Right cardiac atrium (tissue), 5 donors: ENCODE data around the gene LOXL1. TPM values are rescaled to one million over a fixed set of nuclear protein-coding genes. Genes with fewer than 3 reads are reported as not detected.
A peak's percentile ranks its signal among the peaks of the same experiment; 100 is the strongest.
"Not testable (repeated sequence)": the region's sequence is repeated elsewhere in the genome, so short reads cannot be mapped to it uniquely, and the experiment has no call there.

ENCODE experiments used
- ATAC-seq, 2 donors: fragments of 200-7000 bp; cut with Tn5 transposase; one replicate each; pipeline versions ENCODE4 v1.8.0 to v1.9.1; 2020; ENCODE audit warnings: moderate library complexity in 2 of 2, mild to moderate bottlenecking in 1 of 2
- DNase-seq, 3 donors: peaks; one replicate each; pipeline ENCODE4 v3.0.0-alpha.2; 2020
- H3K27ac ChIP-seq: one replicate; pipeline ENCODE4 v1.5.1; 2013; ENCODE audit warnings: mild to moderate bottlenecking, low read length, control low read depth, moderate library complexity
- H3K27me3 ChIP-seq: one replicate; pipeline ENCODE4 v1.6.1; 2013; ENCODE audit not compliant: control insufficient read depth, insufficient read depth
- H3K4me1 ChIP-seq: one replicate; pipeline ENCODE4 v1.6.1; 2013; ENCODE audit warnings: low read length; ENCODE audit not compliant: control insufficient read depth, insufficient read depth
- H3K4me3 ChIP-seq: one replicate; pipeline ENCODE4 v1.5.1; 2013; ENCODE audit warnings: low read length, control low read depth
- H3K9me3 ChIP-seq: one replicate; pipeline ENCODE4 v1.6.1; 2013; ENCODE audit warnings: low read length; ENCODE audit not compliant: control insufficient read depth
- WGBS: extraction: QIAGEN DNeasy Blood & Tissue Kit; methylation state at CpG from one replicate; pipeline ENCODE4 v1.1.7; 2013; 5-methylcytosine and 5-hydroxymethylcytosine counted together
- intact Hi-C, 4 donors: fragments of 100-400 bp; cut with DNase I; formaldehyde crosslinking; loops; one replicate each; pipeline versions ENCODE4 v1.11.0 to v1.14.0; 2022 to 2023
- polyA plus RNA-seq: library from polyadenylated mRNA; stranded (reverse); fragments of 200-250 nt; gene quantifications from one replicate; pipeline ENCODE4 v1.2.3, GENCODE V29; 2013
- total RNA-seq, 4 donors: library from RNA; stranded (reverse); fragmentation: NEBNext Ultra II Directional; extraction: Animal tissue kit (Norgen Biotek cat#: 25700); gene quantifications; one replicate each; pipeline ENCODE4 v1.2.1, GENCODE V29; 2021
- donor health status: healthy with polysubstance abuse.
- donor health status: DM: no; HTN: yes; CAD: no.
- donor health status: DM: no; HTN: no; CAD: no.
- donor health status: DM: no; HTN: yes; CAD: no; lungs with severe emphysema.
- donor health status: DM: yes; HTN: yes; CAD: no.

LOXL1 gene
- total and polyA plus RNA-seq, 5 donors: 17.4 to 41.0 (median 19.6) TPM

DNA sequence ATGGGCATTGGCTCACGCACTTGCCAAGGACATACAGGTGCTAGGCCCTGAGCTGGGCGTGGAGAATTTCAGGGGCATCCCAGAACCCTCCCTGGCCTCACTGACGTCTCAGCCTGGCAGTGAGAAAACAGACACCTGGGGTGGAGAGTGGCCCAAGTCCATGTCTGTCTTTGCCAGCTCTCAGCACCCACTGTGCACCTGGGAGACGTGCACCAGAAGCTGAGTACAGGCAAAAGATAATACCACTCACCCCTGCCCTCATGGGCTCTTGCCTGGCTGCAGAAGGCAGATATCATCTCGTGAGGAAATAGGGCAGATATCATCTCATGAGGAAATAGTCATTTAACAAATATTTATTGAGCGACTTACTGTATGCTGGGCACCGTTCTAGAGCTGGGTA lies 8.0 kb downstream of the LOXL1 start:
- intact Hi-C loops: no loop called here
- Histone ChIP-seq H3K27me3 (no peaks in the 10 kb centered on the region), H3K4me3 (no peak overlapping the region), H3K4me1 (peaks cover 10% of the 10 kb centered on the region), H3K9me3 (no peaks in the 10 kb centered on the region), H3K27ac (no peak overlapping the region)
- peak in 1 of 3 donors; percentile 4 for DNase-seq
- 68% methylated on average over 7 of the region's 7 CpGs for WGBS
- no peak for ATAC-seq

DNA sequence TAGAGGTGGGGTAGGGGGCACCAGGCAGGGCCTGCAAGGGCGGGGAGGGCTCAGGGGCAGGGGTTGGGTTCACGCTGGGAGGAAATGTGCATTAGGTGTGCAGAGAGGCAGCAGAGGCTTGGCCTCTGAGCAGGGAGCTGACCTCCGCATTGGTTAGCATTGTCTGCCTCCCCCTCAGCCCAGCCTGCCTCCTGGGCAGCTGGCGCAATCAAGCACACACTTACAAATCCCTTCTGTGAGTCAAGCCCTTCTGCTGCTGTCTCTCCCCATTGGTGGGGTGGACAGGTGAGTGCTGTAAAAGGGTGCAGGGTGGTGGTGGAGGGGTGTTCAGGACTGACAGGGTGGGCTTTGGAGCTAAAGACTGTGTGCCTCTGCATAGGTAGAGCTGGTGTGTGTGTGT lies 9.3 kb downstream of the LOXL1 start:
- Histone ChIP-seq H3K4me3 (no peak overlapping the region), H3K27me3 (no peaks in the 10 kb centered on the region), H3K9me3 (no peaks in the 10 kb centered on the region), H3K4me1 (peaks cover 10% of the 10 kb centered on the region), H3K27ac (no peak overlapping the region)
- intact Hi-C loops: no loop called here
- DNase-seq (peak in 1 of 3 donors; percentile 25), ATAC-seq (no peak)
- WGBS: 88% methylated on average over 4 of the region's 4 CpGs

DNA sequence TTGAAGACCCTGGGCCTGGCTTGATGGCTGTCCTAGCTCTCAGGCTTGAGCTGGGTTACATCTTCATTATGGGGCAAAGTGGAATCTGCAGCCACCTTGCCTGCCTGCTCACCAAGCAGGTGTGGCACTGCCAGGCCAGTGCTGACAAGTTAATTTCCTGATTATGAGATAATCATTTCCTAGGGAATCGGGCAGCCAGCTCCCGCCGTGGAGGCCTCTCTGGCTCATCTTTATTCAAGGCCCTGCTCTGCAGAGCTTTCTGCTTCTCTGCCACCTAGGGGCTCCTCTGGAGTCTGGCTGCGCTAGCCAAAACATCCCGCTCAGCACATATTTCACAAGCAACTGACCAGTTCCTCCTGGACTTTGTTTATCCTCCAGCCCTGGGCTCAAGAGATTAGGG lies 9.9 kb downstream of the LOXL1 start:
- DNase-seq: peak in 1 of 3 donors; percentile 73
- Histone ChIP-seq H3K4me1 (peaks cover 15% of the 10 kb centered on the region), H3K9me3 (no peaks in the 10 kb centered on the region), H3K27ac (no peak overlapping the region), H3K27me3 (no peaks in the 10 kb centered on the region), H3K4me3 (no peak overlapping the region)
- ATAC-seq: peak in 1 of 2 donors; percentile 18
- intact Hi-C loops: no loop called here
- 32% methylated on average over 5 of the region's 5 CpGs for WGBS

DNA sequence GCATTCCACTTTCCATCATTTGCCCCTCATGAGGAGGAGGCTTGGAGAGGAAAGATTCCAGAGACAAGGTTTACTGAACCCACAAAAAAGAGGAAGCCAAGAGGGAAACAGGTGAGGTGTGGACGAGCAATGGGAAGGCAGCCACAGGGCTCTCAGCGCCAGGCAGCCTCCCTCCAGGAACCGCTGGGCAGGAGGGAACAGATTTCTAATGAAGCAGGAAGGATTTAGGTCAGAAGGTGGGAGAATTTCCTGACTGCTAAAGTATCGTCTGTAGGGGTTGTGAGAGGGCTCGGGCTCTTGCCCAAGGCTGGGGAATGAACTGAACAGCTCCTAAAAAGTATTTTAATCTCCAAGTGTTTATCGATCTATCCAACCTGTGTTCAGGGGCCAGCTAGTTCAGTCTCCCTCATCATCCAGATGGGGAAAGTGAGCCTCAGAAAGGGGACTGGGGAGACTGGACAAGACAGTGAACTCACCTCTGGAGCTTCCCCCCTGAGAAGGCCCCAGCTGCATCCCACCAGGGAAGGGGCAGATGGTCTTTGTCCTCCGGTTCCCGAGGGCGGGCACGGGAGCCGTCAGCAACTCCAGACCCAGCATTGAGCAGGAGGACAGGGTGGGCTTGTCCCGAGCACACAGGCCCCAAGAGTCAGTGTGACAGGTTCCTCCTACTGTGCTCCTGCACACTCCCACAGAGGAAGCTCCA lies 10.5 kb downstream of the LOXL1 start:
- ATAC-seq: no peak
- Histone ChIP-seq H3K4me1 (peaks cover 15% of the 10 kb centered on the region), H3K4me3 (no peak overlapping the region), H3K9me3 (no peaks in the 10 kb centered on the region), H3K27ac (no peak overlapping the region), H3K27me3 (no peaks in the 10 kb centered on the region)
- intact Hi-C loops: no loop called here
- peak in 1 of 3 donors; percentile 14 for DNase-seq
- WGBS: 49% methylated on average over 12 of the region's 12 CpGs

DNA sequence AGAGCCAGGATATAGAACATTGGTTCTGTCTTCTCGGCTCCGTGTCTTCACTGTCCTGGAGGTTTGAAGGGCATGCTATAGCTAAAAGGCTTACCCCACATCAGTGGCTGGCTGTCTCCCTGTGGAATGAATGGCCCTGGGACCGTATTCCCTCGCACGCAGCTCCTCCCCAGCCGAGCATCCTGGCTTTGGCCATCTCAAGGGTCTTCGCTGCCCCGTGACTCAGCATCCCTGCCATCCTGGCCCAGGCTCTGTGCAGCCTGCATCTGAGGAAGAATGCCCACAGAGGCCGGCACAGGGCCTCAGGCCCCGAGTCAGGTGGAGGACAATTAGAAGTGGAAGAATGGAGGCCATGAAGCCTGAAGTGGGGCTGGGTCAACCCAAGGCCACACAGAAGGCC lies 11.0 kb downstream of the LOXL1 start:
- 78% methylated on average over 10 of the region's 10 CpGs for WGBS
- Histone ChIP-seq H3K9me3 (no peaks in the 10 kb centered on the region), H3K27me3 (no peaks in the 10 kb centered on the region), H3K4me3 (no peak overlapping the region), H3K4me1 (peaks cover 15% of the 10 kb centered on the region), H3K27ac (no peak overlapping the region)
- ATAC-seq (no peak), DNase-seq (no peak)
- intact Hi-C loops: no loop called here

DNA sequence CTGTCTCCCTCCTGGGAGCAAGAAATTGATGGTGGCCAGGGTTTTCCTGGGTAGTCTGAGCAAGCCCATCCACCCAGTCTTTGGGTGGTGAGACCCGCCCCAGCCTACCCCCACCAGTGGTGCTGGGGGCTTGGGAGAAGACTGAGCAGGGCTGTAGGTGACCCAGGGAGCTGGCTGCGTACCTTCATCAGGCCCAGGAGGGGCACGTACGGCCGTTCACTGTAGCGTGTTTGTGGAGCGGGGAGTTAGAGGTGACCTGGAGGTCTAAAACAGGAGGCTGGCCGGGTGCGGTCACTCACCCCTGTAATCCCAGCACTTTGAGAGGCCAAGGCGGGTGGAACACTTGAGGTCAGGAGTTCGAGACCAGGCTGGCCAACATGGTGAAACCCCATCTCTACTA lies 11.5 kb downstream of the LOXL1 start:
- DNase-seq (no peak), ATAC-seq (no peak)
- 97% methylated on average over 11 of the region's 11 CpGs for WGBS
- intact Hi-C loops: no loop called here
- Histone ChIP-seq H3K9me3 (no peaks in the 10 kb centered on the region), H3K4me1 (peaks cover 15% of the 10 kb centered on the region), H3K4me3 (no peak overlapping the region), H3K27ac (no peak overlapping the region), H3K27me3 (no peaks in the 10 kb centered on the region)

DNA sequence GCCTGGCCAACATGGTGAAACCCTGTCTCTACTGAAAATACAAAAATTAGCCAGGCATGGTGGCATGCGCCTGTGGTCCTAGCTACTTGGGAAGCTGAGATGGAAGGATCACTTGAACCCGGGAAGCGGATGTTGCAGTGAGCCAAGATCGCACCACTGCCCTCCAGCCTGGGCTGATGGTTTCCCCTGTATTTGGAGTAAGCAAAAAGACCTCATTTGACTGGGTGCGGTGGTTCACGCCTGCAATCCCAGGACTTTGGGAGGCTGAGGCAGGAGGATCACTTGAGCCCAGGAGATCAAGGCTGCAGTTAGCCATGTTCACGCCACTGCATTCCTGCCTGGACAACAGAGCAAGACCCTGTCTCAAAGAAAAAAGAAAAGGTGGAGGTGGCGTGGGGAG lies 12.3 kb downstream of the LOXL1 start:
- H3K27ac ChIP-seq, intact Hi-C loops, H3K4me3 ChIP-seq, DNase-seq, H3K27me3 ChIP-seq, ATAC-seq, H3K9me3 ChIP-seq: not testable (repeated sequence)
- peaks cover 15% of the 10 kb centered on the region for H3K4me1 ChIP-seq
- 98% methylated on average over 8 of the region's 8 CpGs for WGBS

DNA sequence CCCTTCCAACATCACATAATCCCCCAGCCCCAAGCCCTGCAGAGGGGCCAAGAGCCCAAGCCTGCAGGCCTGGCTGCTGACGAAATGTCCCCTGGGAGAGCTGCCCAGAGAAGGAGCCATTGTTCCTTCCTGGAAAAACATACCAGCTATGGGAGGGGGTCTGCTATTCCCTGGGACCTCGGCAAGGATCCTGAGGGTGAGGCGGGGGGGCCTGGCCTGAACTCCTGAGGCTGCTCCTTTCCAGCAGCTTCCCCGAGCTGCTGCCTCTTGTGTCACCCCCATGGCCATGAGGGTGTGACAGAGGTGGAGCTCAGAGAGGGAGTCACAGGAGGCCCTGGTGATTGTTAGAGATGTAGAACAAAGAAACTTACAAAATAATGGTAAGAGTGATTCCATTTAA lies 12.9 kb downstream of the LOXL1 start:
- H3K9me3 ChIP-seq: no peaks in the 10 kb centered on the region
- intact Hi-C loops: no loop called here
- peaks cover 14% of the 10 kb centered on the region for H3K4me1 ChIP-seq
- H3K4me3 ChIP-seq: no peak overlapping the region
- DNase-seq (peak in 2 of 3 donors; percentile 54 to 61), ATAC-seq (no peak)
- no peak overlapping the region for H3K27ac ChIP-seq
- H3K27me3 ChIP-seq: no peaks in the 10 kb centered on the region
- 54% methylated on average over 4 of the region's 4 CpGs for WGBS

DNA sequence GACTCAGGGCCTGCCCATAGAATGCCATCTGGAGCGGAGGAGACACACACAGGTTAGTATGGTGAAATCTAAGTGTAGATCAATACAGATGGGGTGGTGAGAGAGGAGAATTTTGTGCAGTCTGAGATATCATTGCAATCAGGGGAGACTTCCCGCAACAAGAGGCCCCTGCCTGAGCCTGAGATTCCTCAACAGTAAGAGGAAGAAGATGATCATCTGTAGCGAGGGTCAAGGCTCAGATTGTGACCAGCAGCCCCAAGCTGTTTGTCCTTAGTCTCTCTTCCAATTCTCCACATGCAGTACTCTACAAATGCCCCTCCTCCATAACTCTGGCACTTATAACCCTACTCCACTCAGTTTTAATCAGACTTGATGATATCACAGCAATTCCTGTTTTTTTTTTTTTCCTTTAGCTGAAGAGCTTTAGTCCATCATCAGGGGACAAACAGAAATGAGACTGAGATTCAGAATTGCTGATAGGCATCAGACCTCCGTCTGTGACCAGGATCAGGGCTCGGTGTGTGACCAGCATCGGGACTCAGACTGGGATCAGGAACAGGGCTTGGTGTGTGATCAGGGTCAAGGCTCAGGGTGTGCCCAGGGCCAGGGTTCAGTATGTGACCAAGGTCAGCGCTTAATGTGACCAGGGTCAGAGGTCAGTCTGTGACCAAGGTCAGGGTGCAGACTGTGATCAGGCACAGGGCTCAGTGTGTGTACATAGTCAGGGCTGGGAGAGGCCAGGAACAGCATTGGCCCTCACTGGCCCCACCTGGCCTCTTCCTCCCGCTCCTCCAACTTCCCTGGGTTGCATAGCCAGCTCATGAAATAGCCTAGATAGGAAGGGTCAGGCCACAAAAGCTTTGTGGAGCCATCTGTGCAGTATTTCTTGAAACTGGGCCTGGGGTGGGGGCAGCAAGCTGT lies 14.1 kb downstream of the LOXL1 start:
- intact Hi-C loops: no loop called here
- H3K27ac ChIP-seq: no peak overlapping the region
- no peaks in the 10 kb centered on the region for H3K9me3 ChIP-seq
- 66% methylated on average over 8 of the region's 8 CpGs for WGBS
- H3K4me1 ChIP-seq: peaks cover 10% of the 10 kb centered on the region
- no peak overlapping the region for H3K4me3 ChIP-seq
- DNase-seq (no peak), ATAC-seq (peak in 1 of 2 donors; percentile 12)
- no peaks in the 10 kb centered on the region for H3K27me3 ChIP-seq

DNA sequence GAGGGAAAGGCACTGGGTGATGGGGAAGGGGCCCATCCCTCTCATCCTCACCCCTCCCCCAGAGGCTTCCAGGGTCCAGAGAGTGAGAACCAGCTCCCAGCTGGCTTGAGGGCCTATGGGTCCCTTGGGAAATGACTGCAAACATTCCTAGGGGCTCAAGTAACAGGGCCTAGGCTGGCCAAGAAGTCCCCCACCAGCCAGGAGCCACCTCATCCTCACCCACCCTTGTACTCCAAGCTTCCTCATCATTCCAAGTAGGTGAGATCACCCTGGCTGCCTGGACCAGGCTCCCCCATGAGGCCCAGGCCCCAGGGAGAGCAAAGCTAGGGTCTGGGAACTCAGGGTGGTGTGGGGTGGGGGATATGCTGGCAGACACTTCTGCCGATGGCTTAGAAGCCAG lies 14.8 kb downstream of the LOXL1 start:
- Histone ChIP-seq H3K27ac (no peak overlapping the region), H3K4me3 (no peak overlapping the region), H3K9me3 (no peaks in the 10 kb centered on the region), H3K4me1 (peaks cover 8% of the 10 kb centered on the region), H3K27me3 (no peaks in the 10 kb centered on the region)
- DNase-seq (peak in 2 of 3 donors; percentile 50 to 51), ATAC-seq (peak; percentile 30 to 49)
- intact Hi-C loops: no loop called here
- 67% methylated on average over 1 of the region's 1 CpG for WGBS

DNA sequence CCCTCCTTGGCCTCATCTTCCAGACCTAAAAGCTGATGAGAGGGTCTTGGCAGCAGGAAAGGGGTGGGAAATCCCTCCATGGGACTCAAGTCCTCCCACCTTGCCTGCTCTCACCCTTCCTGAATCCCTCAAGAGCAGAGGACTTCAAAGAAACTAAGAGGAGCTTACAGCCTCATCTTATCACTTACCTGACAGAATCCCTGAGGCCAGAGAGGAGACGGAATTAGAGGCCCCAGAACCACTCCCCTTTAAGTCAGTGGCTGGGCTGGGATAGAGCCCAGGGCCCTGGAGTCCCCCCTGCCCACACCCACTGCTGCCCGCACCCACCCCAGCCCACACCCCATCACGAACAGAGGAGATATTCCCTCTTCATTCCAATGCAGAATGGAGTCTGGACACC lies 15.2 kb downstream of the LOXL1 start:
- H3K27ac ChIP-seq: no peak overlapping the region
- 79% methylated on average over 3 of the region's 3 CpGs for WGBS
- intact Hi-C loops: no loop called here

More for the DNA sequence above, 15.2 kb downstream of the LOXL1 start:
- Histone ChIP-seq H3K4me3 (no peak overlapping the region), H3K4me1 (peaks cover 7% of the 10 kb centered on the region), H3K9me3 (no peaks in the 10 kb centered on the region), H3K27me3 (no peaks in the 10 kb centered on the region)
- DNase-seq (no peak), ATAC-seq (no peak)
